GM12878 (cell line): ENCODE data around the gene NPM3. TPM values are rescaled to one million over a fixed set of nuclear protein-coding genes. Genes with fewer than 3 reads are reported as not detected.

Experiments
- ATAC-seq: fragments of 200-7000 bp; cut with Tn5 transposase; 3 replicates; pipeline ENCODE4 v1.9.1; 2020; ENCODE audit warnings: mild to moderate bottlenecking, moderate library complexity
- BruUV-seq: library from RNA; stranded (reverse); fragments of 400-500 nt; replicated peaks from 2 replicates; lab custom pipeline; 2021; lab: Mats Ljungman, UMichigan
- CTCF ChIA-PET: fragments of 300-600 bp; sonication (Branson Sonifier 250); formaldehyde crosslinking; extraction: SDS; loops from one replicate; lab custom pipeline; 2021; ENCODE audit warnings: inconsistent platforms; lab: Yijun Ruan, JAX
- POLR2A ChIA-PET: fragments of 350-600 bp; formaldehyde crosslinking; extraction: SDS; loops from one replicate; lab custom pipeline; 2021; ENCODE audit warnings: inconsistent platforms; lab: Charles Lee
- RAD21 ChIA-PET: fragments of 300-600 bp; sonication (Branson Sonifier 250); formaldehyde crosslinking; loops from one replicate; lab custom pipeline; 2023; ENCODE audit warnings: antibody characterized with exemption; ENCODE audit not compliant: unreplicated experiment; lab: Charles Lee
- SMC1A ChIA-PET: fragments of 300-600 bp; sonication (Branson Sonifier 250); formaldehyde crosslinking; loops from one replicate; lab custom pipeline; 2023; ENCODE audit not compliant: unreplicated experiment, uncharacterized antibody; lab: Charles Lee
- DNase-seq: peaks from one replicate; pipeline ENCODE4 v3.0.0-alpha.2; 2011; ENCODE audit warnings: low read depth, low spot score
- FAIRE-seq: peaks from 3 replicates; lab custom pipeline; 2011; peaks lifted over from hg19 to GRCh38; lab: Jason Lieb, UNC
- H2AFZ ChIP-seq: 2 replicates; pipeline ENCODE4 v1.6.0; 2011; ENCODE audit warnings: low read depth, low read length, control low read depth; ENCODE audit not compliant: control insufficient read depth
- H3K27ac ChIP-seq: 2 replicates; pipeline ENCODE4 v1.5.1; 2011; ENCODE audit warnings: control low read depth; ENCODE audit not compliant: control insufficient read depth, insufficient read depth
- H3K27me3 ChIP-seq, 2 experiments: replicated peaks in 1 of 2; 2 replicates each; pipeline versions ENCODE4 v1.6.0 to v1.6.1; 2011; ENCODE audit warnings: low read length in 1 of 2; ENCODE audit not compliant: control insufficient read depth in 2 of 2, insufficient read depth in 2 of 2
- H3K36me3 ChIP-seq, 2 experiments: 2 replicates each; pipeline ENCODE4 v1.5.1; 2011; ENCODE audit warnings: low read length in 1 of 2; ENCODE audit not compliant: control insufficient read depth in 2 of 2, insufficient read depth in 2 of 2
- H3K4me1 ChIP-seq: 2 replicates; pipeline ENCODE4 v1.6.1; 2011; ENCODE audit warnings: mild to moderate bottlenecking, low read length, moderate library complexity, mixed read lengths; ENCODE audit not compliant: control insufficient read depth, insufficient read depth
- H3K4me2 ChIP-seq: 2 replicates; pipeline ENCODE4 v1.6.0; 2011; ENCODE audit warnings: control low read depth; ENCODE audit not compliant: control insufficient read depth, insufficient read depth
- H3K4me3 ChIP-seq: fragments of 200-600 bp; sonication (generic); 2 replicates; pipeline ENCODE4 v1.5.1; 2016
- H3K79me2 ChIP-seq: 2 replicates; pipeline ENCODE4 v1.6.0; 2011; ENCODE audit warnings: low read length; ENCODE audit not compliant: control insufficient read depth, insufficient read depth
- H3K9ac ChIP-seq: 2 replicates; pipeline ENCODE4 v1.8.0; 2011; ENCODE audit warnings: low read length, control low read depth, mixed read lengths; ENCODE audit not compliant: control insufficient read depth, insufficient read depth
- H3K9me3 ChIP-seq: replicated peaks from 3 replicates; pipeline ENCODE4 v1.5.1; 2011; ENCODE audit warnings: mild to moderate bottlenecking, low read length; ENCODE audit not compliant: control insufficient read depth, insufficient read depth
- H4K20me1 ChIP-seq: 2 replicates; pipeline ENCODE4 v1.6.0; 2011; ENCODE audit not compliant: control insufficient read depth, insufficient read depth
- CBX5 ChIP-seq: sonication (generic); IDR thresholded peaks from 2 replicates; pipeline ENCODE4 v1.6.1; 2016; ENCODE audit warnings: low read depth, moderate library complexity, mild to moderate bottlenecking, inconsistent platforms
- EP300 ChIP-seq, 2 experiments: fragments of 150-350 bp in 1 of 2; IDR thresholded peaks; 2 replicates each; pipeline ENCODE4 v1.6.1; 2011 to 2012; ENCODE audit warnings: low read depth in 2 of 2, low read length in 2 of 2, borderline replicate concordance in 1 of 2, improper control_type of control experiment in 1 of 2, inconsistent platforms in 1 of 2; ENCODE audit not compliant: control insufficient read depth in 1 of 2
- STAT3 ChIP-seq: IDR thresholded peaks from 2 replicates; pipeline ENCODE4 v1.6.1; 2011; ENCODE audit warnings: low read depth, low read length, improper control_type of control experiment
- WGBS: methylation state at CpG from one replicate; pipeline ENCODE4 v1.1.6; 2016; ENCODE audit warnings: low lambda C conversion rate; ENCODE audit not compliant: insufficient replicate concordance, insufficient coverage; ENCODE audit errors: missing lambda C conversion rate; 5-methylcytosine and 5-hydroxymethylcytosine counted together
- in situ Hi-C: fragments of 300-500 bp; cut with MboI; formaldehyde crosslinking; loops from 9 replicates; pipeline ENCODE4 v1.14.3; 2018; ENCODE audit warnings: mixed read lengths
- intact Hi-C: fragments of 100-400 bp; cut with micrococcal nuclease; formaldehyde crosslinking; loops from one replicate; pipeline ENCODE4 v1.14.2; 2022; ENCODE audit not compliant: unreplicated experiment
- polyA plus RNA-seq, 11 experiments: library from polyadenylated mRNA; depleted of rRNA in 4 of 11; unstranded in 6 of 11; stranded (reverse) in 5 of 11; fragments of >200 nt; fragmentation: Nextera tagmentation in 4 of 11; fragmentation: Illumina TruSeq in 1 of 11; extraction: Ambion mirVana in 4 of 11; extraction: Trizol in 1 of 11; gene quantifications; 1 replicate in 1 of 11; 2 replicates in 10 of 11; pipeline versions ENCODE4 v1.2.1 to v1.2.3, GENCODE V29; 2011 to 2016; ENCODE audit warnings: inconsistent platforms in 2 of 11, missing spikeins in 2 of 11, low read depth in 1 of 11
- total RNA-seq, 4 experiments: library from RNA; depleted of rRNA in 3 of 4; stranded (reverse); fragments of >200 nt in 3 of 4; fragmentation: Illumina TruSeq in 1 of 4; extraction: Trizol in 1 of 4; gene quantifications; 2 replicates each; pipeline versions ENCODE4 v1.2.1 to v1.2.3, GENCODE V29; 2013 to 2021
- TF ChIP-seq, protein P1 (sequence below): IDR thresholded peaks from 2 replicates; pipeline ENCODE4 v1.6.1; 2012; ENCODE audit warnings: low read depth, low read length, improper control_type of control experiment
- TF ChIP-seq, protein P2 (sequence below): fragments of 450-650 bp; formaldehyde crosslinking; IDR thresholded peaks from 2 replicates; pipeline ENCODE4 v1.5.0; 2022; ENCODE audit warnings: mild to moderate bottlenecking, missing genetic modification characterization

The NPM3 gene
- total and polyA plus RNA-seq, 10 of the 15 experiments (the other 5 are each of a cell fraction or from before 2014, with no cell fraction given): 13.0 to 171 (median 93.3) TPM

DNA sequence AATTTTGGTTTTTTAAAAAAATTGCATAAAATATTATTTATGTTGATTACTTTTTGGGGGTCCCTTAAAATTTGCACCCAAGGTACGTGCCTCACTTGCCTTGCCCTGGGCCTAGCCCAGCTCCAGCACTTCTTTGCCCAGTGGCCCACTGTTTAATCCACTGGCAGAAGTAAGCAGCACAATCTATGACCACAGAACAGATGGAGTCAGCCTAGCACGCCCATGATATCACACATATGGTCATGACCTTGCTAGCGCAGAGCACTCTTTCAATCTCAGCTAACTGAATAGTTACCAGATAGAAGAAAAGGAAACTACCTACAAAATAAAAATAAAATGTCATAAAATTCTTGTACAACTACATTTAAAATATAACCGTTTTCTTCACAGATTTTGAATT lies 29.4 kb upstream of the NPM3 start (continued):
- TF ChIP-seq EP300 (IDR thresholded peaks at IDR 0.05; ENCODE audit: borderline replicate concordance in 1 of 2, control insufficient read depth in 1 of 2, low read depth in 2 of 2, low read length in 2 of 2) (no peak), CBX5 (no peak)
- TF ChIP-seq, protein P1, sequence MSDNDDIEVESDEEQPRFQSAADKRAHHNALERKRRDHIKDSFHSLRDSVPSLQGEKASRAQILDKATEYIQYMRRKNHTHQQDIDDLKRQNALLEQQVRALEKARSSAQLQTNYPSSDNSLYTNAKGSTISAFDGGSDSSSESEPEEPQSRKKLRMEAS: no peak

DNA sequence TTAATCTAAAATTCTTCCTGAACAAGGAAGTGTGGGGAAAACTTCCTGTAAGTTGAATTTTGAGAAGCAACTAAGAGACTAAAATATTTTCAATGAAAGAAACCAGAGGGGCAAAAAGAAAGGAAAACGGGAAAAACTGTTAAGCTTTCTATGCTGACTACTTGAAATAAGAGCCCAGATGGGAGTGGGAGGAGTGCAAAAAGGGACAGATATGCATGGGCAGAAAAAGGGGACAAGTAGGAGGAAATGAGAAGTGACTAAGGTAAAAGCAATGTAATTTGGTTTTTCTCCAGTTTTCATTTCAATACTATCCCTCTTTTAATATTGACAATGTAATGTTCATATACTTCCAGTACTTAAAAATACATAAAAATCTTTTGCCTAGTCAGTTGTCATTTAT lies 23.9 kb upstream of the NPM3 start:
- ATAC-seq: no peak

More for the DNA sequence above, 23.9 kb upstream of the NPM3 start:
- Histone ChIP-seq H3K36me3 (peaks cover 6 to 36% of the 10 kb centered on the region in 2 experiments), H3K4me3 (no peak overlapping the region), H3K27me3 (no peaks in the 10 kb centered on the region), H3K4me1 (no peaks in the 10 kb centered on the region), H4K20me1 (no peaks in the 10 kb centered on the region)
- intact Hi-C loops: no loop called here
- POLR2A ChIA-PET: no interaction called here
- FAIRE-seq (no peak), DNase-seq (no peak)
- WGBS: 100% methylated on average over 1 of the region's 1 CpG
- TF ChIP-seq, protein P2, sequence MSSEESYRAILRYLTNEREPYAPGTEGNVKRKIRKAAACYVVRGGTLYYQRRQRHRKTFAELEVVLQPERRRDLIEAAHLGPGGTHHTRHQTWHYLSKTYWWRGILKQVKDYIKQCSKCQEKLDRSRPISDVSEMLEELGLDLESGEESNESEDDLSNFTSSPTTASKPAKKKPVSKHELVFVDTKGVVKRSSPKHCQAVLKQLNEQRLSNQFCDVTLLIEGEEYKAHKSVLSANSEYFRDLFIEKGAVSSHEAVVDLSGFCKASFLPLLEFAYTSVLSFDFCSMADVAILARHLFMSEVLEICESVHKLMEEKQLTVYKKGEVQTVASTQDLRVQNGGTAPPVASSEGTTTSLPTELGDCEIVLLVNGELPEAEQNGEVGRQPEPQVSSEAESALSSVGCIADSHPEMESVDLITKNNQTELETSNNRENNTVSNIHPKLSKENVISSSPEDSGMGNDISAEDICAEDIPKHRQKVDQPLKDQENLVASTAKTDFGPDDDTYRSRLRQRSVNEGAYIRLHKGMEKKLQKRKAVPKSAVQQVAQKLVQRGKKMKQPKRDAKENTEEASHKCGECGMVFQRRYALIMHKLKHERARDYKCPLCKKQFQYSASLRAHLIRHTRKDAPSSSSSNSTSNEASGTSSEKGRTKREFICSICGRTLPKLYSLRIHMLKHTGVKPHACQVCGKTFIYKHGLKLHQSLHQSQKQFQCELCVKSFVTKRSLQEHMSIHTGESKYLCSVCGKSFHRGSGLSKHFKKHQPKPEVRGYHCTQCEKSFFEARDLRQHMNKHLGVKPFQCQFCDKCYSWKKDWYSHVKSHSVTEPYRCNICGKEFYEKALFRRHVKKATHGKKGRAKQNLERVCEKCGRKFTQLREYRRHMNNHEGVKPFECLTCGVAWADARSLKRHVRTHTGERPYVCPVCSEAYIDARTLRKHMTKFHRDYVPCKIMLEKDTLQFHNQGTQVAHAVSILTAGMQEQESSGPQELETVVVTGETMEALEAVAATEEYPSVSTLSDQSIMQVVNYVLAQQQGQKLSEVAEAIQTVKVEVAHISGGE: no peak
- no peak for TF ChIP-seq STAT3
- TF ChIP-seq, all 136 proteins: peak for 0
- CTCF ChIA-PET: no interaction called here
- SMC1A ChIA-PET: no interaction called here
- in situ Hi-C loops: no loop called here
- RAD21 ChIA-PET: no interaction called here
- Histone ChIP-seq H3K27ac (no peak overlapping the region), H3K9me3 (no peaks in the 10 kb centered on the region), H3K9ac (no peak overlapping the region), H3K79me2 (peaks cover 26% of the 10 kb centered on the region), H3K4me2 (no peak overlapping the region), H2AFZ (no peak overlapping the region)
- BruUV-seq: no TSS peak
